Colonic mucosa (tissue), 4 donors: Measurements from ENCODE around the gene KCTD10. TPM values are rescaled to one million over a fixed set of nuclear protein-coding genes. Genes with fewer than 3 reads are reported as not detected.
"Not testable (repeated sequence)": the region's sequence is repeated elsewhere in the genome, so short reads cannot be mapped to it uniquely, and the experiment has no call there.

Experiments
- DNase-seq: peaks from one replicate; pipeline ENCODE4 v3.0.0-alpha.2; 2020
- H3K27ac ChIP-seq: fragments of 200-600 bp; one replicate; pipeline ENCODE4 v1.8.0; 2021
- H3K27me3 ChIP-seq: fragments of 200-600 bp; one replicate; pipeline ENCODE4 v1.8.0; 2021
- H3K36me3 ChIP-seq: fragments of 200-600 bp; one replicate; pipeline ENCODE4 v1.8.0; 2021
- H3K4me1 ChIP-seq: fragments of 200-600 bp; one replicate; pipeline ENCODE4 v1.8.0; 2021; ENCODE audit warnings: mild to moderate bottlenecking
- H3K4me3 ChIP-seq: fragments of 200-600 bp; one replicate; pipeline ENCODE4 v1.8.0; 2021
- H3K9ac ChIP-seq, 2 donors: one replicate each; pipeline ENCODE4 v1.7.0; 2013; ENCODE audit warnings: control low read depth in 2 of 2, low read depth in 2 of 2, low read length in 2 of 2
- H3K9me3 ChIP-seq: fragments of 200-600 bp; one replicate; pipeline ENCODE4 v1.8.0; 2021
- intact Hi-C: fragments of 100-400 bp; cut with DNase I; formaldehyde crosslinking; loops from one replicate; pipeline ENCODE4 v1.14.1; 2022
- total RNA-seq, 2 donors: library from RNA; stranded (reverse); fragmentation: NEBNext Ultra II Directional in 1 of 2; extraction: Animal tissue kit (Norgen Biotek cat#: 25700) in 1 of 2; gene quantifications; one replicate each; pipeline ENCODE4 v1.2.1, GENCODE V29; 2021
- TF ChIP-seq, protein P1 (sequence below): fragments of 200-600 bp; IDR thresholded peaks from one replicate; pipeline ENCODE4 v1.8.0; 2022; ENCODE audit warnings: antibody characterized with exemption, mild to moderate bottlenecking
- donor health status: healthy.
- donor health status: DM: no; HTN: no; CAD: no.
- donor health status: DM: no; HTN: no; CAD: no.

KCTD10 gene
- total RNA-seq, 2 donors from 2014 or later, result 50.3 to 74.8 TPM

DNA sequence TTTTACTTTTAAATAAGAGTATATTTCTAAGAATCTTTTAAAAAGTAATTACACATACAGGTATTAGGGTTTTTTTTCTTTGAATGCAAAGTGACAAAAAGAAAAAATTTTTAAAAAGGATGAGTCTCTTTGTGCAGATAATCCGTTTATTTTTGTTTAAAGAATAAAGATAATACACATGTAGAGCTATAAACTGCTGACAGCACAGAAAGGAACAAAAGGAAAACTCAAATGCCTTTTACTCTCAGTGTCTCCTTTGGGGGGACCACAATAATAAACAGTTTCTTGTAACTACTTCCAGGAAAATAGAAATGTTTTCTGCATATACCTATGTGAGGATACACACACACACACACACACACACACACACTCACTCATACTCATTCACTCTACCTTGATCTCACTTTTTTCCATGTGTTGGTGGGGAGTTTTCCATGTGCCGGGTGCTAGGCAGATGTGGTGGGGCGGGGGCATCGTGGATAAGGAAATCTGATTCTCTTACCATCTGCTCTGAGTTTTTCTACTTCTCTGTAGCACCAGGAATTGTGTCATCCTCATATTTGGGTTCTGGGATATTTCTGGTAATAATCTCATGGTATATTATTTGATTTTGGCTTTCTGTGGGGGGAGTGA is 58.1 kb downstream of the KCTD10 start:
- H3K4me1 ChIP-seq, result no peaks in the 10 kb centered on the region
- H3K9ac ChIP-seq, result no peak overlapping the region
- DNase-seq, result no peak
- H3K4me3 ChIP-seq, result no peak overlapping the region
- H3K9me3 ChIP-seq, result no peaks in the 10 kb centered on the region
- TF ChIP-seq, protein P1, sequence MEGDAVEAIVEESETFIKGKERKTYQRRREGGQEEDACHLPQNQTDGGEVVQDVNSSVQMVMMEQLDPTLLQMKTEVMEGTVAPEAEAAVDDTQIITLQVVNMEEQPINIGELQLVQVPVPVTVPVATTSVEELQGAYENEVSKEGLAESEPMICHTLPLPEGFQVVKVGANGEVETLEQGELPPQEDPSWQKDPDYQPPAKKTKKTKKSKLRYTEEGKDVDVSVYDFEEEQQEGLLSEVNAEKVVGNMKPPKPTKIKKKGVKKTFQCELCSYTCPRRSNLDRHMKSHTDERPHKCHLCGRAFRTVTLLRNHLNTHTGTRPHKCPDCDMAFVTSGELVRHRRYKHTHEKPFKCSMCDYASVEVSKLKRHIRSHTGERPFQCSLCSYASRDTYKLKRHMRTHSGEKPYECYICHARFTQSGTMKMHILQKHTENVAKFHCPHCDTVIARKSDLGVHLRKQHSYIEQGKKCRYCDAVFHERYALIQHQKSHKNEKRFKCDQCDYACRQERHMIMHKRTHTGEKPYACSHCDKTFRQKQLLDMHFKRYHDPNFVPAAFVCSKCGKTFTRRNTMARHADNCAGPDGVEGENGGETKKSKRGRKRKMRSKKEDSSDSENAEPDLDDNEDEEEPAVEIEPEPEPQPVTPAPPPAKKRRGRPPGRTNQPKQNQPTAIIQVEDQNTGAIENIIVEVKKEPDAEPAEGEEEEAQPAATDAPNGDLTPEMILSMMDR, result no peak
- H3K27me3 ChIP-seq, result no peaks in the 10 kb centered on the region
- H3K36me3 ChIP-seq, result no peaks in the 10 kb centered on the region
- intact Hi-C loops, result no loop called here
- no peak overlapping the region for H3K27ac ChIP-seq

DNA sequence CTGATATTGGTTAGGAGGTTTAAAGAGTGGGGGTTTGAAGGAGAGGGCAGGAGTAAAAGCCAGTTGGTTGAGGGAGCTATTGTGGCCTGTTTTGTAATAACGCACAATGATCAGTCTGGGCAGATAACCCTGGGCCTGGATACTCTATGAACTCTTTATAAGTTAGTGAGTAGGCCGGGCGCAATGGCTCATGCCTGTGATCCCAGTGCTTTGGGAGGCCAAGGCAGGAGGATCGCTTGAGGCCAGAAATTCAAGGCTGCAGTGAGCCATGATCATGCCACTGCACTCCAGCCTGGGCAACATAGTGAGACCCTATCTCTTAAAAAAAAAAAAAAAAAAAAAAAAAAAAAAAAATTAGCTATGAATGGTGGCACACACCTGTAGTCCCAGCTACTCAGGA is 71.0 kb downstream of the KCTD10 start:
- H3K36me3 ChIP-seq, H3K27ac ChIP-seq, H3K4me3 ChIP-seq, H3K9ac ChIP-seq, H3K9me3 ChIP-seq, H3K27me3 ChIP-seq, DNase-seq, H3K4me1 ChIP-seq, intact Hi-C loops: not testable (repeated sequence)

DNA sequence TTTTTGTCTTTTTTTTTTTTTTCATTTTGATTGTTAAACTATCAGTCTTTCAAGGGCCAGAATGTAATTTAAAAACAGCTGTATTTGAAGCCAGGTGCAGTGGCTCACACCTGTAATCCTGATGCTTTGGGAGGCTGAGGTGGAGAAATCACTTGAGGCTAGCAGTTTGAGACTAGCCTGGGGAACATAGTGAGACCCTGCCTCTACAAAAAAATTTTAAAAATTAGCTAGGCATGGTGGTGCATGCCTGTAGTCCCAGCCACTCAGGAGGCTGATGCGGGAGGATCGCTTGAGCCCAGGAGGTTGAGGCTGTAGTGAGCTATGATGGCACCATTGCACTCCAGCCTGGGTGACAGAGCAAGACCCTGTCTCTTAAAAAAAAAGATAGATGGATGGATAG is 72.3 kb downstream of the KCTD10 start:
- intact Hi-C loops, H3K27ac ChIP-seq, DNase-seq, H3K9ac ChIP-seq, H3K9me3 ChIP-seq, H3K36me3 ChIP-seq, H3K27me3 ChIP-seq, H3K4me1 ChIP-seq, H3K4me3 ChIP-seq: not testable (repeated sequence)

Other genes starting within 250 kb of the KCTD10 start
- gene FOXN4, start 168.0 kb downstream of the KCTD10 start, total RNA-seq, result not detected
- gene MYO1H, start 129.4 kb downstream of the KCTD10 start, total RNA-seq, result under 1 TPM in 1 of 2 donors, not detected in 1; 0.21 TPM
- gene UBE3B, start 334 bp upstream of the KCTD10 start, total RNA-seq, result 10 to 100 TPM; 44.6 to 52.0 TPM
- 10 to 100 TPM; 59.1 to 76.6 TPM for gene MMAB, start 96.2 kb upstream of the KCTD10 start, total RNA-seq
- gene MVK, start 96.5 kb upstream of the KCTD10 start, total RNA-seq, result 10 to 100 TPM; 29.6 to 38.9 TPM
- 1 to 10 TPM; 3.9 to 5.5 TPM for gene FAM222A, start 236.5 kb upstream of the KCTD10 start, total RNA-seq